Upper lobe of left lung (tissue), 6 donors: Measurements from ENCODE around the gene PKHD1. TPM values are rescaled to one million over a fixed set of nuclear protein-coding genes. Genes with fewer than 3 reads are reported as not detected.

Source experiments
- ATAC-seq, 2 donors: fragments of 200-7000 bp; cut with Tn5 transposase; one replicate each; pipeline ENCODE4 v1.9.1; 2022; ENCODE audit warnings: mild to moderate bottlenecking in 2 of 2, moderate library complexity in 2 of 2; ENCODE audit not compliant: low FRiP score in 2 of 2
- DNase-seq, 2 donors: peaks; one replicate each; pipeline ENCODE4 v3.0.0-alpha.2; 2019 to 2020
- H3K27ac ChIP-seq, 4 donors: fragments of 200-600 bp; sonication (generic); one replicate each; pipeline ENCODE4 v1.5.1; 2016 to 2019
- H3K27me3 ChIP-seq, 4 donors: fragments of 200-600 bp; sonication (generic); one replicate each; pipeline ENCODE4 v1.5.1; 2017 to 2019
- H3K36me3 ChIP-seq, 4 donors: fragments of 200-600 bp; sonication (generic); one replicate each; pipeline ENCODE4 v1.5.1; 2016 to 2019
- H3K4me1 ChIP-seq, 4 donors: fragments of 200-600 bp; sonication (generic); one replicate each; pipeline ENCODE4 v1.5.1; 2018 to 2019
- H3K4me3 ChIP-seq, 4 donors: fragments of 200-600 bp; sonication (generic); one replicate each; pipeline ENCODE4 v1.5.1; 2017 to 2019; ENCODE audit warnings: mild to moderate bottlenecking in 2 of 4, moderate library complexity in 1 of 4
- H3K9me3 ChIP-seq, 4 donors: fragments of 200-600 bp; sonication (generic); one replicate each; pipeline ENCODE4 v1.5.1; 2018 to 2019
- EP300 ChIP-seq, 4 donors: sonication (generic); formaldehyde crosslinking; IDR thresholded peaks; one replicate each; pipeline ENCODE4 v1.5.1; 2017; ENCODE audit warnings: antibody characterized with exemption in 4 of 4, control low read depth in 2 of 4
- POLR2A ChIP-seq, 4 donors: fragments of 450-650 bp; IDR thresholded peaks; one replicate each; pipeline ENCODE4 v1.5.1; 2016 to 2017; ENCODE audit warnings: antibody characterized with exemption in 4 of 4, mild to moderate bottlenecking in 2 of 4
- POLR2AphosphoS5 ChIP-seq, 2 donors: sonication (generic); formaldehyde crosslinking; IDR thresholded peaks; one replicate each; pipeline ENCODE4 v1.5.1; 2017; ENCODE audit warnings: antibody characterized with exemption in 2 of 2
- small RNA-seq, 4 donors: library from RNA; depleted of rRNA; stranded (forward); fragments of <200 nt; gene quantifications; one replicate each; pipeline ENCODE3, GENCODE V24; 2016
- total RNA-seq, 6 donors: library from RNA; depleted of rRNA in 4 of 6; stranded (reverse); fragments of >200 nt in 4 of 6; gene quantifications; one replicate each; pipeline versions ENCODE4 v1.1.0 to v1.2.1, GENCODE V29; 2016 to 2021
- TF ChIP-seq, protein P1 (sequence below), 6 experiments: fragments of 450-650 bp in 4 of 6; fragments of 200-600 bp in 2 of 6; sonication (generic) in 2 of 6; IDR thresholded peaks; one replicate each; pipeline ENCODE4 v1.5.1; 2016 to 2019; ENCODE audit warnings: antibody characterized with exemption in 6 of 6
- donor health status: DM: no; HTN: no; CAD: no; lungs with moderate emphysema.
- donor health status: DM: no; HTN: yes; CAD: no; lungs with severe emphysema.

The PKHD1 gene
- total RNA-seq, 6 donors from 2014 or later: 0.10 to 1.0 (median 0.34) TPM

DNA sequence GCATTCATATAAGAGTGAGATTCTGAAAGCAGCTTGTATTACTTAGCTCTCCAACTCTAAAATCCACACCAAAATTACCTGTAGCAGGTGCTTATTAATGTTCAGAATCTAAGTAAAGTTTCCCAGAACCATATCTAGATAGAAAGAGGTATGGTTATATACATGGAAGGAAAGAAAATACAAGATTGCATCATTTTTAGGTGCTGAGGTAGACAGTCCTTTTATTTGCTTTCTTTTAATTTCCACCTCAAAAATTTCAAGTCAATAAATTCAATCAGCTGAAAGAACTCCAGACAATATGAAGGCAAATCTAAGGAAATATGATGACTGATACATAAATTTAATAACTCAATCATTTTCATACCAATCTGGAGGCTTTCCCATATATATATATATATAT is 521.9 kb downstream of the PKHD1 start:
- H3K27ac ChIP-seq: no peak overlapping the region
- no peaks in the 10 kb centered on the region for H3K27me3 ChIP-seq
- H3K36me3 ChIP-seq: no peaks in the 10 kb centered on the region
- DNase-seq: no peak
- TF ChIP-seq POLR2AphosphoS5 (IDR thresholded peaks at IDR 0.05) (no peak), EP300 (IDR thresholded peaks at IDR 0.05) (no peak), POLR2A (IDR thresholded peaks at IDR 0.05) (no peak)
- TF ChIP-seq, protein P1, sequence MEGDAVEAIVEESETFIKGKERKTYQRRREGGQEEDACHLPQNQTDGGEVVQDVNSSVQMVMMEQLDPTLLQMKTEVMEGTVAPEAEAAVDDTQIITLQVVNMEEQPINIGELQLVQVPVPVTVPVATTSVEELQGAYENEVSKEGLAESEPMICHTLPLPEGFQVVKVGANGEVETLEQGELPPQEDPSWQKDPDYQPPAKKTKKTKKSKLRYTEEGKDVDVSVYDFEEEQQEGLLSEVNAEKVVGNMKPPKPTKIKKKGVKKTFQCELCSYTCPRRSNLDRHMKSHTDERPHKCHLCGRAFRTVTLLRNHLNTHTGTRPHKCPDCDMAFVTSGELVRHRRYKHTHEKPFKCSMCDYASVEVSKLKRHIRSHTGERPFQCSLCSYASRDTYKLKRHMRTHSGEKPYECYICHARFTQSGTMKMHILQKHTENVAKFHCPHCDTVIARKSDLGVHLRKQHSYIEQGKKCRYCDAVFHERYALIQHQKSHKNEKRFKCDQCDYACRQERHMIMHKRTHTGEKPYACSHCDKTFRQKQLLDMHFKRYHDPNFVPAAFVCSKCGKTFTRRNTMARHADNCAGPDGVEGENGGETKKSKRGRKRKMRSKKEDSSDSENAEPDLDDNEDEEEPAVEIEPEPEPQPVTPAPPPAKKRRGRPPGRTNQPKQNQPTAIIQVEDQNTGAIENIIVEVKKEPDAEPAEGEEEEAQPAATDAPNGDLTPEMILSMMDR (IDR thresholded peaks at IDR 0.05): no peak
- H3K4me3 ChIP-seq: no peak overlapping the region
- no peaks in the 10 kb centered on the region for H3K4me1 ChIP-seq
- no peak for ATAC-seq
- no peaks in the 10 kb centered on the region for H3K9me3 ChIP-seq

Small RNA genes lying within 50 kb of the gene (small RNA-seq; reads per million reads assigned to genes)
- 0 reads per million in 4 donors for gene RN7SL580P

Other genes with a start within 250 kb of the PKHD1 start
- not detected for gene IL17A, start 98.8 kb upstream of the PKHD1 start, total RNA-seq
- gene IL17F, start 156.9 kb upstream of the PKHD1 start, total RNA-seq: not detected
- 10 to 100 TPM; 20.4 to 35.9 (median 28.2) TPM for gene MCM3, start 197.1 kb upstream of the PKHD1 start, total RNA-seq